HFF-Myc (cell line): ENCODE results near the gene RBPMS2.

Source experiments
- DNase-seq: peaks from one replicate; pipeline ENCODE4 v3.0.0-alpha.2; 2011; ENCODE audit warnings: low read depth; ENCODE audit errors: extremely low read depth
- H3K4me3 ChIP-seq: replicated peaks from 2 replicates; pipeline ENCODE4 v1.5.1; 2011; ENCODE audit warnings: low read depth, mild to moderate bottlenecking, control low read depth, low read length
- TF ChIP-seq, protein P1 (sequence below): IDR thresholded peaks from 2 replicates; pipeline ENCODE4 v1.5.1; 2012; ENCODE audit warnings: mild to moderate bottlenecking, low read depth, low read length, control low read depth; ENCODE audit errors: missing control alignments

The RBPMS2 gene

DNA sequence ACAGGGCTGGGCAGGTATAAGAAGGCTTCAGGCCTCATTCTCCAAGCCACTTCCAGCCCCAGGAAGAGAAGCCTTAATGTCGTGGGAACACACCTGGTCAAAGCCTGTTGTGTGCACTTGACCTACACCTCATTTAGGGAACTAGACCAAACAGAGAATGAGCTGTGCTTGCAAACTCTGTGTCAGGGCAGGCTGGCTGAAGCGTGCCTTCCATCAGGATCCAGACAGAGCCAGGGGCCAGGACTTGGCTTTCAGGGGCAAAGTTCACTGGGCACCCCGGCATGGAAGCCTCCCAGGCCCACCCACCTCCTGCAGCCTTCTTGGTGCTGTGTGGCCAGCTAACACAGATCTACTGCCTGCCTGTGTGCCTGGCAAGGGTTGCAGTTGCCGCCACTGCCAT, 11.5 kb downstream of the RBPMS2 start:
- no peak overlapping the region for H3K4me3 ChIP-seq
- DNase-seq, result no peak
- TF ChIP-seq, protein P1, sequence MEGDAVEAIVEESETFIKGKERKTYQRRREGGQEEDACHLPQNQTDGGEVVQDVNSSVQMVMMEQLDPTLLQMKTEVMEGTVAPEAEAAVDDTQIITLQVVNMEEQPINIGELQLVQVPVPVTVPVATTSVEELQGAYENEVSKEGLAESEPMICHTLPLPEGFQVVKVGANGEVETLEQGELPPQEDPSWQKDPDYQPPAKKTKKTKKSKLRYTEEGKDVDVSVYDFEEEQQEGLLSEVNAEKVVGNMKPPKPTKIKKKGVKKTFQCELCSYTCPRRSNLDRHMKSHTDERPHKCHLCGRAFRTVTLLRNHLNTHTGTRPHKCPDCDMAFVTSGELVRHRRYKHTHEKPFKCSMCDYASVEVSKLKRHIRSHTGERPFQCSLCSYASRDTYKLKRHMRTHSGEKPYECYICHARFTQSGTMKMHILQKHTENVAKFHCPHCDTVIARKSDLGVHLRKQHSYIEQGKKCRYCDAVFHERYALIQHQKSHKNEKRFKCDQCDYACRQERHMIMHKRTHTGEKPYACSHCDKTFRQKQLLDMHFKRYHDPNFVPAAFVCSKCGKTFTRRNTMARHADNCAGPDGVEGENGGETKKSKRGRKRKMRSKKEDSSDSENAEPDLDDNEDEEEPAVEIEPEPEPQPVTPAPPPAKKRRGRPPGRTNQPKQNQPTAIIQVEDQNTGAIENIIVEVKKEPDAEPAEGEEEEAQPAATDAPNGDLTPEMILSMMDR, result no peak

DNA sequence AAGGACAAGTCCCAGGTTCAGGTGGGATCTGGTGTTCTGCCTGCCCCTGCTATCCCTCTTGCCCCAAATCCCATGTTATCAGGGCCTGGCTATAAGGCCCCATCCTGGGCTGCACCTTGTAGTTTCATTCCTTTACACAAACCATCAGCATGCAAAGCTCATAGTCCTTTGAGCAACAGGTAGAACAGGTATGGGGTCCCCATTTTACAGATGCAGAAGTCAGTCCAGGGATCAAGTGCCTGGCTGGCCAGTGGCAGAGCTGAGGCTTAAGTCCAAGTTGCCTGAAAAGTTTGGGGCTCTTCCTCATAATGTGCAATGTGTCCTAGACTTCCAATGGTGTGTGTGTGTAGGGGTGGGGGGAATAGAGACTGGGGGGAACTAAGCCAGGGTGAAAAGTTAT, 11.9 kb downstream of the RBPMS2 start:
- H3K4me3 ChIP-seq, result no peak overlapping the region
- DNase-seq, result no peak
- TF ChIP-seq, protein P1, result no peak

- H3K4me3 ChIP-seq, result no peak overlapping the region
- TF ChIP-seq, protein P1, result no peak
- no peak for DNase-seq
Observed at GRCh38 chr15:64763021-64763420, 12.4 kb downstream of the RBPMS2 start.

DNA sequence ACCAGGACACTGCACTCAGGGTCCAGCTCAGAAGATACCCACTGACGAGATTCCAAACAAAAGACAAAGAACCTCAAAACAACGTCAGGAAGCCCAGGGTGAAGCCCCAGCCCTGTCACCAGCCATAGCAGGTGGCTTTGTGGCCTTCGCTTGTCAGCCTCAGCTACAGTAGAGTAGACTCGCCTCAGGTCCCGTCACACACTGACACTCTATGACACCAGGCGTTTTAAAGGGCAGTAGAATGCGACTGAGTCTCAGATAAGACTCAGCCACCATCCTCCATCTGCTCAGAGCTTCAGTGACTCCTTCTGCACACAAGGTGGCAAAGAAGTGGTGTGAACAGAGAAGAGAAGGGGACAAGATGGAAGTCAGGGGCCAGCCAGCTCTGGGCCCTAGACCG, 12.8 kb downstream of the RBPMS2 start:
- no peak overlapping the region for H3K4me3 ChIP-seq
- DNase-seq, result no peak
- TF ChIP-seq, protein P1, result no peak

DNA sequence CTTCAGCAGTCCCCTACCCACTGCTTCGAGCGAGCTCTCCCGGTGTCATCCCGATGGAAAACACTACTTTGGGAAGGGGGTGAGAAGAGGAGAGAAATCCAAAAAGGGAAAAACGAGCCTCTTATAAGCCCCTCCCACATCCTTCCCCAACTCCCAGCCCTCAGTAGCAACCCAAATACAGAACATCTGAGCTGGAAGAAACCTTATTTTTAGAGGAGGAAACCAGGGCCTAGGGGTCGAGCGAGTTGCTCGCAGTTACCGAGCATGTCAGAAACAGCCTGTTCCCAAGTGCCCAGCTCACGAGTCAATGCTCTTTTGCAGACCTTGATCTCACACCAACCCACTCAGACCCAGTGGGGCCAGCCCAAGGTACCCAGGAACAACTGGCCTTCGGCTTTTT, 14.2 kb downstream of the RBPMS2 start:
- H3K4me3 ChIP-seq, result no peak overlapping the region
- TF ChIP-seq, protein P1, result no peak
- DNase-seq, result no peak

- TF ChIP-seq, protein P1, result no peak
- no peak overlapping the region for H3K4me3 ChIP-seq
- DNase-seq, result no peak
Observed at GRCh38 chr15:64760056-64760455, 15.3 kb downstream of the RBPMS2 start.

DNA sequence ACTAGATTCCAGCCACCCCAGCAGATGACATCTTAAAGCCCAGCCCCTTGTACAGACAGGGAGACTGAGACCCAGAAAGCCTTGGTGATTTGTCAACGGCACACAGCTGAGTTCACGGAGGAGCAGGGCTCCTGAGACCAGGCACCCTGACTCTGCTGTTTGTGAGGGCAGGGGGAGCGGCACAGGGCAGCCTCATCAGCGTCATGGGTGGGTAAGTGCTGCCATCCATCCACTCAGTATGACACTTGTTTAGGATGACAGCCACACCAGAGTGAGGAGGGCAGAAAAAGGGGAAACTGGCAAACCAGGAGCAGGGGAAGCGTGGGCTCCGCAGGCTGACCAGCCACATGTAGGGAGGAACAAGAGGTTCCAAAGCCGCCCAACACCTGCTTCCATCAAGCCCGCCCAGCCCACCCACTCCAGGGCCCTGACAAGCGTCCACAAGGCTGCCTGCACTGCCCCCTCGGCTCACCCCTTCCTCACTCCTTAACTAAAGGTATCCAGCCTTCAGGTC, 19.9 kb downstream of the RBPMS2 start:
- TF ChIP-seq, protein P1, result no peak
- no peak for DNase-seq
- H3K4me3 ChIP-seq, result no peak overlapping the region
